Cortex of kidney (tissue), 1 donor: ENCODE data around the gene PPP3CB.
"Not testable (repeated sequence)": the region's sequence is repeated elsewhere in the genome, so short reads cannot be mapped to it uniquely, and the experiment has no call there.

Experiments used
- DNase-seq: peaks from one replicate; lab custom pipeline; 2025; lab: John Stamatoyannopoulos, UW

Gene PPP3CB

DNA sequence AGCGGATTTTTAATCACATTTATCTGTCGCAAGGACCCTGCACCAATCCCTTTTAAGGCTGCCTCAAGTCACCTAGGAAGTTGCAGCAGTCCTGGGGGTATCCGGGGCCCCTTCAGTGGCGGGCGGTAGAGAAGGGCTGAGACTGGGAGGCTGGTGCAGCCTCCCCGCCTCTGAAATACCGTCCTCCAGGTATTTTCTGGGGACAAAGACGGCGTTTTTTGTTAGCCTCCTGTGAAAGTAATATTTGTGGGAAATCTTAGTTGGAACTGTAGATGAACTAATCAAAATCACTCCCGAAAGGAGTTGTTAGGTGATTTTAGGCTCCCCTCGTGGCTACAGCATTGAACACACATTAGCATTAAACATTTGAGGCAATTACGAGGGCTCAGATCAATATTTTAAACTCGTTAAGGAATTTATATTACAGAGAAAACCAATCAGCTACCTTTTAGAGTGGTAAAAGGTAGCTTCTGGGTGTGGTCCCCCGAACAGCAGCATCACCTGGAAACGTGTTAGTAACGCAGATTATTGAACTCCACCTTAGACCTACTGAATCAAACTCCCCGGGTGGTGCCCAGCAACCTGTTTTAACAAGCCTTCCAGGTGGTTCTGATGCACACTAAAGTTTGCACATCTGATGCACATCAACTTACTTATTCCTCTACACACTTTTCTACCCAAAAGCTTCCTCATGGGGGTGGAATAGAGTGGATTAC lies 81.4 kb downstream of the PPP3CB start:
- DNase-seq: no peak

DNA sequence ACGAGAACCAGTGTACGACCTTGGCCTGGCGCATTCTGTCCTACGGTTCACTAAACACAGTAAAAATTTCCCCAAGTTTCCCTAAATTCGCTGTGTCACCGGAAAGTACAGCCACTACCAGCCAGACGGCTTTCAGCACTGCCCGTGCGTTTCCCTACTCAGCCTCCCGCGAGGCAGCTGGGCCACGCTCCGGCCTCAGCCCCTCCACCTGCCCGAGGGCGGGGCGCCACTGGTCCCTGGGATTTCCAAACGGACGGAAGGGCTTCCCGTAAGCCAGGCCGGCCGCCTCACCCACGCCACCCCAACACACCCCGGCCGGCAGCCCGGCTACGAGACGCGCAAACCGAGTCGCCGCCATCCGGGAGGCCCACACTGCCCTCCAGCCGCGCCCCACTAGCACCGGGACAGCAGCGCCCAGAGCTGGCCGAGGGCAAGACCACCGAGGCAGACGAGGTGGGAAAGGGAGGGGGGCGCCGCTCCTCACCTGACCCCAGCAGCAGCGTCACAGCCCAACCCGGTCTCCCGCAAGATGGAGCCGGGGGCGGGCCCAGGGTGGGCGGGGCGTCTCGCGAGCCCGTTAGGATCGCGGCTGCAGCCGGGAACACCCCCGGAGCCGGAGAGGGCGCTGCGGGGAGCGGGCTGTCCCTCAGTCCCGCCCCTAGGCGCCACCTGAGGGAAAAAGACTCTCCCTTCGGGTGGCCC lies 82.1 kb downstream of the PPP3CB start, which contains the start of gene ANXA7:
Gene ANXA7 (minus strand): TSS at position 531 of the 702 bp plus-strand sequence. CDS start 13,202 bp downstream, outside the sequence.
- peak; percentile 72 for DNase-seq

DNA sequence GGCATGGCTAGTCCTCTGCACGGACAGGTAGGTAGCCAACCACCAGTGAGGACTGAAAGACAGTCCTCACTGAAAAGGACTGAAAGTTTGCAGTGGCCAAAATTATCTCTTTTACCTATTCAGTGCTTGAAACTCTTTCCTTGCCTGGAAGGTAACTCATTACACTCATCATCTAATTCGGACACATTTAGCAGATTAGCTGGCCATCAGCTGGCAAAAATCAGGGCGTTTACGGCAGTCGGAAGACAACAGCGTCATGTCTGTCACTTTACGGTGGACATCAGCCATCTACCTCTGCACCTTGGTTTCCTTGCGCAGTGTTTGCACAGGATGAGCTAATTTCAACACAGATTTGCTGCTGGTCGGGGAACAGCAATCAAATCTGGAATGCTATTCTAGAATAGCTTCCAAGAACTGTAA lies 82.7 kb downstream of the PPP3CB start:
- no peak for DNase-seq

DNA sequence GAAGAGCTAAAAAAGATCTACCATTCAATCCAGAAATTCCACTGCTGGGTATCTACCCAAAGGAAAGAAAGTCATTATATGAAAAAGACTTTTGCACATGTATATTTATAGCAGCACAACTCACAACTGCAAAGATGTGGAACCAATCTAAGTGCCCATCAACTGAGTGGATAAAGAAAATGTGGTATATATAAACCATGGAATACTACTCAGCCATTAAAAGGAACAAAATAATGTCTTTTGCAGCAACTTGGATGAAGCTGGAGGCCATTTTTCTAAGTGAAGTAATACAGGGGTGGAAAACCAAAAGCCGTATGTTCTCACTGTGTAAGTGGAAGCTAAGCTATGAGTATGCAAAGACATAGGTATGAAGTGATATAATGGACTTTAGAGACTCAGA lies 84.9 kb downstream of the PPP3CB start:
- DNase-seq: no peak

DNA sequence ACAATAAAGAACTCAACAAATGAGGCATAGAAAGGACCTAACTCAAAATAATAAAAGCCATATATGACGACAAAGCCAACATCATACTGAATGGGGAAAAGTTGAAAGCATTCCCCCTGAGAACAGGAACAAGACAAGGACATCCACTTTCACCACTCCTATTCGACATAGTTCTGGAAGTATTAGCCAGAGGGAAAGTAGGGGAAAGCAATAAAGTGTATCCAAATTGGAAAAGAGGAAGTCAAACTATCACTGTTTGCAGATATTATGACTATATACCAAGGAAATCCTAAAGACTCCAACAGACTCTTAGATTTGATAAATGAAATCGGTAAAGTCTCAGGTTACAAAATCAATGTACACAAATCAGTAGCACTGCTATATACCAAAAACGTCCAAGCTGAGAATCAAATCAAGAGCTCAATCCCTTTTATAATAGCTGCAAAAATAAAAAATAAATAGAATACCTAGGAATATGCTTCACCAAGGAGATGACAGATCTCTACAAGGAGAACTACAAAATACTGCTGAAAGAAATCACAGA lies 86.8 kb downstream of the PPP3CB start:
- no peak for DNase-seq

DNA sequence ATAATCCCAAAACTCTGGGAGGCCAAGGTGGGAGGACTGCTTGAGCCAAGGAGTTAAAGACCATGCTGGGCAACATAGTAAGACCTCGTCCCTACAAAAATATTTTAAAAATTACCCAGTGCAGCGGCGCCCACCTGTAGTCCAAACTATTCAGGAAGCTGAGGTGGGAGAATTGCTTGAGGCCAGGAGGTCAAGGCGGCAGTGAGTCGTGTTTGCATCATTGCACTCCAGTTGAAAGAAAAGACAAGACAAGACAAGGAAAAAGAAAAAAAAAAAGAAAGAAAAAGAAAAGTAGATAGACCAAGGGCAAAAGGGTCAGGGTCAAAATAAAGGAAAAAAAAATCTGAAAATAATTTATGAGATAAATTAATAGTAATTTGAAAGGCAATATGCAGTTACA lies 87.8 kb downstream of the PPP3CB start:
- DNase-seq: no peak

DNA sequence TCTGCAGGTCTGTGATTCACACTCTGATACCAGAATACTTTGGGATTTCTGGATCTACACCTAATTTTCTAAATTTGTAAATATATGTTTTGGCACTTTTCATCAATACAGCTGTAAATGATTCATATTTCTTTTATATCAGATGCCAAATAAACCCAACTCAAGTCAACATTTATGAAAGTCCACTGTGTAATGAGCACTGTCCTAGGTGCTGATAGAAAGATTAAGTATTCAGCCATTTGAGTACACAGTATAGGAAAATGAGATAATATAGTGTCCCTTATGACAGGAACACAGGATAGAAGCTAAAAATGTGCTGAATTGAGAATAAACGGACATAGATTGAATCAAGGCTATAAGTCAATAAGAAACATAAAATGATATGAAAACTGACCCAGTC lies 88.3 kb downstream of the PPP3CB start:
- no peak for DNase-seq

DNA sequence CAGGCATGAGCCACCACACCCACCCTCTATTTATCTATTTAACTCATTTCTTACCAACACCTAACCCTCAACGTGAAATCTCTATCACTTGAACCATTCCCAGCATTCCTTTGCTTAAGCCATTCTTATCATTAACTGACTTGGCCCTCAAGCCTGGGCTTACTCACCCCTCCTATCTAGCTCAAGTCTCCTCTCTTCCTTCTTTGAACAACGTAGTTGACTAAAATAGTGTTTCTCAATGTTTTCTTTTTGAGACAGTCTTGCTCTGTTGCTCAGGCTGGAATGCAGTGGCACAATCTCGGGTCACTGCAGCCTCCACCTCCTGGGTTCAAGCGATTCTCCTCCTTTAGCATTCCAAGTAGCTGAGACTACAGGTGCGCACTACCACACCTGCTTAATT lies 89.0 kb downstream of the PPP3CB start:
- DNase-seq: no peak

DNA sequence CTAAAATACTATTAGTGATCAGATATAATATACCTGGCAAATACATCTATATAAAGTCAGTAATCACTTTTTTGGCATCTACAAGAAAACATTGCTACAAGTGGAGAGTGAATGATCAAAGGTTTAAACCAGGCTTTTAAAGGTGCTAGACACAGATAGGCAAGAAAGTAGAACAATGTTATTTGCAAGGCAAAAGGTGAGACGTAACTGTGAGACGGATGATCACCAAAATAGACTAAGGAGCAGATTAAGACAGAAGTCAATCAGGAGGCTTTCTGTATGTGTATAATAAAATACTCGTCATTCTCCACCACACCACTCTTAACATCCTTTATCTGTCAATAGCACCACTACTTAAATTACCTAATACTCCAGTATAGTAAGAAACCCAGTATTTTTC lies 90.3 kb downstream of the PPP3CB start:
- no peak for DNase-seq

DNA sequence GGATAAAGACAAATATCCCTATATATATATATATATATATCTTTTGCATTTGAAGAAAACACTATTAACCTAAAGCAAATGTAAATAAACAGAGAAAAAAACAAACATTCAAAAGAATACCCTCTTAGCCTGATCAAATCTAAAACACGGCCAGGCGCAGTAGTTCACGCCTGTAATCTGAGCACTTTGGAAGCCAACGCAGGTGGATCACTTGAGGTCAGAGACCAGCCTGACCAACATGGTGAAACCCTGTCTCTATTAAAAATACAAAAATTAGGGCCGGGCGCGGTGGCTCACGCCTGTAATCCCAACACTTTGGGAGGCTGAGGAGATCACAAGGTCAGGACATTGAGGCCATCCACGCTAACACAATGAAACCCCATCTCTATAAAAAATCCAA lies 91.1 kb downstream of the PPP3CB start:
- DNase-seq: no peak

DNA sequence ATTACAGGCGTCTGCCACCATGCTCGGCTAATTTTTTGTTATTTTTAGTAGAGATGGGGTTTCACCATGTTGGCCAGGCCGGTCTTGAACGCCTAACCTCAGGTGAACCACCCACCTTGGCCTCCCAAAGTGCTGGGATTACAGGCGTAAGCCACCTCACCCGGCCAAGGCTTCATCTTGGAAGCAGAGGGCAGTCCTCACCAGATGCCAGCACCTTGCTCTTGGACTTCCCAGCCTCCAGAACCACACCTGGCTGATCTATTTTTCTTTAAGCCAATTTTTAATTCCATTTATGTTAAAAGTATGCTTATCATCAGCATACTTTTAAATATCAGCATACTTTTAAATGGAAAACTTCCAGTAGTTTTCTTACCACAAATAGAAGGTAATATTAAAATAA lies 94.2 kb downstream of the PPP3CB start:
- no peak for DNase-seq

DNA sequence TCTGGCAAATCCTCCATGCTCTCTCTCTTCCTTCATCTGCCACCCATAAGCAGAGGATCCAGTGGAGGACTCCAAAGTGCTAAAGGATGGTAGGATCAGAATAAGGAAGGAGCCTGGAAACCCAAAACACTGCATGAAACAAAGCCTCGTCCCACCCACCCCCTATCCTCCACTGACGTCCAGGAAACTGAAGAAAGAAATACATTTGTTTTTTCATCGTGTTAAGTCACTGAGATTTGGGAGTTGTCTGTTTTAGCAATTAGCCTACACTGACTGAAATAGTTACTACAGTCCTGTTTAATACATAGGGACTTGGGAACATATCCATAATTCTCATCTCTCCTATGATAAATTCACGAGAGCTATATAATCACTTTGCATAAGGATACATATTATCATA lies 96.8 kb downstream of the PPP3CB start:
- DNase-seq: no peak

DNA sequence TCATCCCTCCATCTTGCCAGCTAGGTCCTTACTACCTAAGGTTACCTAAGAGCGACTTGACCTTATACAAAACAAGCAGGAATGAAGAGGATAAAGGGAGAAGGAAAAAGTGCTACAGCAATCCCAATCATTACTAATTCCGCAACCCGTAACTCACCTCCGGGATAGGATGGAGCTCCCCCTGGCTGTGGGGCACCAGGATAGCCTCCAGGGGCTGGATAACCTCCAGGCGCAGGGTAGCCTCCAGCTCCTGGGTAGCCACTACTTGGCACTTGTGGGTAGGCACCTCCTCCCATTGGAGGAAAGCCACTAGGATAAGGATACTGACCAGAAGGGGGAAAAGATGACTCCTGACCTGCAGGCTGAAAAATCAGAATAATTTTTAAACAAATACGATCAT lies 97.8 kb downstream of the PPP3CB start:
- no peak for DNase-seq

DNA sequence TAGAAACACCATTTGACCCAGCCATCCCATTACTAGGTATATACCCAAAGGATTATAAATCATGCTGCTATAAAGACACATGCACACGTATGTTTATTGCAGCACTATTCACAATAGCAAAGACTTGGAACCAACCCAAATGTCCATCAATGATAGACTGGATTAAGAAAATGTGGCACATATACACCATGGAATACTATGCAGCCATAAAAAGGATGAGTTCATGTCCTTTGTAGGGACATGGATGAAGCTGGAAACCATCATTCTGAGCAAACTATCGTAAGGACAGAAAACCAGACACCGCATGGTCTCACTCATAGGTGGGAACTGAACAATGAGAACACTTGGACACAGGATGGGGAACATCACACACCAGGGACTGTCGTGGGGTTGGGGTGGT lies 101.5 kb downstream of the PPP3CB start:
- DNase-seq: not testable (repeated sequence)

DNA sequence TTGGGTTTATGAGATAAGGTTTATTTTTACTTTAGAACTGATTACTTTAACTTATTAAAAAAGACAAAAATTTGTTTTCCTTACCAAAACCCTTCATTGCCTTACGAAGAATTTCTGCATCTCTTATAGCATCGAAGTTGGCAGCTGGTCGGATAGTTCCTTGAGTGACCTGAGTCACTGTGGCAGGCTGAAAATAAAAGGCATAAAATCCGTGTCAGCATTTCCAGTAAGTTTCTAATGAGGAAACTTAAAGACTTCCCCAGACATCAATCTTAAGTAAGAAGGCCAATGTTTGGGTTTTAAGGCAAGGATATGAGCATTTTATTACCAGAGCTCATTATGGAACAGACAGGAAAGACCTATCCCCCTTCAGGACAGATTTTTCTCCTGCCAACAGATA lies 107.6 kb downstream of the PPP3CB start:
- DNase-seq: no peak

DNA sequence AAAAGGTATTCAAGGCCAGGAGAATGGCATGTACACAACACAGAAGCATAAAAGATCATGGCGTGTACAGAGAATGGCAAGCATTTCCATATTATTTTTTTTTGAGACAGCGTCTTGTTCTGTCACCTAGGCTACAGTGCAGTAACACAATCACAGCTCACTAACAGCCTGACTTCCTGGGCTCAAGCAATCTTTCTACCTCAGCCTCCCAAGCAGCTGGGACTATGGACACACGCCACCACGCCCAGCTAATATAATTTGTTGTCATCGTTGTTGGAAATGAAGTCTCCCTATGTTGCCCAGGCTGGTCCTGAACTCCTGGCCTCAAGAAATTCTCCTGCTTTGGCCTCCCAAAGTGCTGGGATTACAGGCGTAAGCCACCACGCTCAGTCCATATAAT lies 109.2 kb downstream of the PPP3CB start:
- no peak for DNase-seq
